HepG2 (cell line): ENCODE results near the gene KRT40. TPM values are rescaled to one million over a fixed set of nuclear protein-coding genes. Genes with fewer than 3 reads are reported as not detected.
A peak's percentile ranks its signal among the peaks of the same experiment; 100 is the strongest.

Experiments used
- MATR3 ChIP-seq: sonication (generic); formaldehyde crosslinking; IDR thresholded peaks from 2 replicates; pipeline ENCODE4 v1.4.0; 2020; ENCODE audit warnings: missing genetic modification reagents
- ZNF407 ChIP-seq: sonication (generic); formaldehyde crosslinking; IDR thresholded peaks from one replicate; pipeline ENCODE4 v1.5.1; 2020; ENCODE audit warnings: mild to moderate bottlenecking, missing genetic modification reagents; ENCODE audit errors: not compliant biosample characterization
- ZNF619 ChIP-seq: sonication (generic); formaldehyde crosslinking; IDR thresholded peaks from 2 replicates; pipeline ENCODE4 v1.4.0; 2020; ENCODE audit warnings: mild to moderate bottlenecking, missing genetic modification reagents
- ZNF784 ChIP-seq: sonication (generic); formaldehyde crosslinking; IDR thresholded peaks from 2 replicates; pipeline ENCODE4 v1.5.1; 2020; ENCODE audit warnings: missing genetic modification reagents, mild to moderate bottlenecking, borderline replicate concordance
- polyA plus RNA-seq, 8 experiments: library from polyadenylated mRNA; depleted of rRNA in 3 of 8; stranded (reverse) in 7 of 8; unstranded in 1 of 8; fragments of >200 nt; fragmentation: Illumina TruSeq in 4 of 8; extraction: Trizol in 4 of 8; gene quantifications; 2 replicates each; pipeline versions ENCODE4 v1.2.1 to v1.2.3, GENCODE V29; 2011 to 2016; ENCODE audit warnings: low read depth in 4 of 8, missing spikeins in 1 of 8, mixed read lengths in 1 of 8; ENCODE audit not compliant: insufficient read depth in 1 of 8
- total RNA-seq, 5 experiments: library from RNA; depleted of rRNA; stranded (reverse); fragments of >200 nt; fragmentation: Illumina TruSeq; extraction: Trizol; gene quantifications; 2 replicates each; pipeline ENCODE4 v1.2.3, GENCODE V29; 2016; ENCODE audit warnings: low read depth in 1 of 5

The KRT40 gene
- total and polyA plus RNA-seq, 2 of the 13 experiments (the other 11 are each of a cell fraction or from before 2014, with no cell fraction given): not detected

GRCh38 chr17:41004397-41004796 lies 20.3 kb upstream of the KRT40 start (continued):
- TF ChIP-seq ZNF619 (CRISPR knock-in tag) (no peak), ZNF407 (CRISPR knock-in tag) (no peak), ZNF784 (CRISPR knock-in tag) (peak; percentile 48; the same call in 1 of the 2 replicates), MATR3 (CRISPR knock-in tag) (no peak)
